Small intestine (tissue), 7 donors: ENCODE results near the gene PIK3AP1. TPM values are rescaled to one million over a fixed set of nuclear protein-coding genes. Genes with fewer than 3 reads are reported as not detected.

Experiments
- DNase-seq, 2 donors: peaks; one replicate each; pipeline versions ENCODE4 v3.0.0 to v3.0.0-alpha.2; 2013
- FAIRE-seq: peaks from 2 replicates; lab custom pipeline; 2012; peaks lifted over from hg19 to GRCh38; lab: Jason Lieb, UNC
- H3K27ac ChIP-seq, 3 donors: one replicate each; pipeline ENCODE4 v1.5.1; 2013; ENCODE audit warnings: low read length in 2 of 3, mild to moderate bottlenecking in 2 of 3, control low read depth in 1 of 3, inconsistent platforms in 1 of 3, low read depth in 1 of 3, moderate library complexity in 1 of 3
- H3K27me3 ChIP-seq, 3 donors: one replicate each; pipeline ENCODE4 v1.6.1; 2013; ENCODE audit warnings: low read length in 3 of 3, inconsistent platforms in 1 of 3; ENCODE audit not compliant: control insufficient read depth in 3 of 3, insufficient read depth in 3 of 3
- H3K36me3 ChIP-seq, 3 donors: one replicate each; pipeline ENCODE4 v1.6.1; 2013; ENCODE audit warnings: low read length in 3 of 3, inconsistent platforms in 1 of 3, low read depth in 1 of 3, mild to moderate bottlenecking in 1 of 3, moderate library complexity in 1 of 3; ENCODE audit not compliant: control insufficient read depth in 3 of 3, insufficient read depth in 2 of 3
- H3K4me1 ChIP-seq, 3 donors: one replicate each; pipeline ENCODE4 v1.6.1; 2013; ENCODE audit warnings: low read length in 2 of 3, inconsistent platforms in 1 of 3, low read depth in 1 of 3, mild to moderate bottlenecking in 1 of 3, moderate library complexity in 1 of 3; ENCODE audit not compliant: control insufficient read depth in 3 of 3, insufficient read depth in 2 of 3
- H3K4me3 ChIP-seq, 3 donors: one replicate each; pipeline ENCODE4 v1.5.1; 2013; ENCODE audit warnings: low read length in 3 of 3, control low read depth in 1 of 3, inconsistent platforms in 1 of 3, low read depth in 1 of 3, mild to moderate bottlenecking in 1 of 3, moderate library complexity in 1 of 3
- H3K9me3 ChIP-seq, 2 donors: one replicate each; pipeline ENCODE4 v1.6.1; 2013; ENCODE audit warnings: low read depth in 1 of 2, low read length in 1 of 2; ENCODE audit not compliant: control insufficient read depth in 2 of 2, insufficient read depth in 1 of 2
- WGBS, 3 donors: extraction: QIAGEN DNeasy Blood & Tissue Kit; methylation state at CpG; one replicate each; pipeline ENCODE4 v1.1.7; 2013; 5-methylcytosine and 5-hydroxymethylcytosine counted together
- polyA plus RNA-seq, 4 donors: library from polyadenylated mRNA; stranded (reverse) in 3 of 4; unstranded in 1 of 4; fragments of 200-250 nt in 3 of 4; fragments of 120-200 nt in 1 of 4; gene quantifications; one replicate each; pipeline versions ENCODE4 v1.2.1 to v1.2.3, GENCODE V29; 2013
- donor health status: healthy with polysubstance abuse.
- donor health status: control.
- donor health status: control.
- donor health status: Bipolar disorder and iron deficiency.
- donor health status: healthy.

The PIK3AP1 gene
- polyA plus RNA-seq, 4 donors, result 5.6 to 9.2 (median 6.6) TPM

- Histone ChIP-seq H3K27ac (no peak overlapping the region), H3K36me3 (peaks cover 0 to 2% (median 0%) of the 10 kb centered on the region in 3 donors), H3K4me1 (peaks cover 0 to 40% (median 6%) of the 10 kb centered on the region in 3 donors), H3K4me3 (no peak overlapping the region), H3K27me3 (no peaks in the 10 kb centered on the region), H3K9me3 (no peaks in the 10 kb centered on the region)
- DNase-seq (peak in 1 of 2 donors; percentile 67), FAIRE-seq (no peak)
- WGBS, 3 donors, result 20 to 61% (median 33%) methylated on average over 4 of the region's 4 CpGs
These were observed 120.0 kb downstream of the PIK3AP1 start for GRCh38 chr10:96600337-96600736.

- Histone ChIP-seq H3K4me1 (peaks cover 0 to 44% (median 6%) of the 10 kb centered on the region in 3 donors), H3K27me3 (no peaks in the 10 kb centered on the region), H3K9me3 (no peaks in the 10 kb centered on the region), H3K36me3 (peaks cover 0 to 2% (median 2%) of the 10 kb centered on the region in 3 donors), H3K4me3 (no peak overlapping the region), H3K27ac (peak overlapping the region in 1 of 3 donors; percentile 17)
- DNase-seq (peak; percentile 58 to 60), FAIRE-seq (no peak)
- 36 to 65% (median 50%) methylated on average over 4 of the region's 4 CpGs for WGBS, 3 donors
These were observed 121.5 kb downstream of the PIK3AP1 start for GRCh38 chr10:96598846-96599245.

GRCh38 chr10:96596422-96597407, 123.6 kb downstream of the PIK3AP1 start:
- DNase-seq (no peak), FAIRE-seq (no peak)
- H3K4me3 ChIP-seq, result no peak overlapping the region
- no peak overlapping the region for H3K27ac ChIP-seq
- H3K36me3 ChIP-seq, result peaks cover 0 to 2% (median 0%) of the 10 kb centered on the region in 3 donors
- H3K4me1 ChIP-seq, result peaks cover 0 to 44% (median 6%) of the 10 kb centered on the region in 3 donors
- H3K9me3 ChIP-seq, result no peaks in the 10 kb centered on the region
- H3K27me3 ChIP-seq, result no peaks in the 10 kb centered on the region
- 8 to 66% (median 27%) methylated on average over 1 of the region's 1 CpG for WGBS, 3 donors

- Histone ChIP-seq H3K27me3 (no peaks in the 10 kb centered on the region), H3K27ac (no peak overlapping the region), H3K36me3 (peaks cover 0 to 2% (median 0%) of the 10 kb centered on the region in 3 donors), H3K4me1 (peaks cover 0 to 44% (median 6%) of the 10 kb centered on the region in 3 donors), H3K4me3 (no peak overlapping the region), H3K9me3 (no peaks in the 10 kb centered on the region)
- FAIRE-seq (no peak), DNase-seq (no peak)
- WGBS, 3 donors, result 95 to 99% (median 96%) methylated on average over 4 of the region's 4 CpGs
These were observed 124.6 kb downstream of the PIK3AP1 start for GRCh38 chr10:96595741-96596140.

- 67 to 85% (median 76%) methylated on average over 1 of the region's 1 CpG for WGBS, 3 donors
- peaks cover 6 to 41% (median 9%) of the 10 kb centered on the region in 3 donors for H3K4me1 ChIP-seq
- H3K4me3 ChIP-seq, result no peak overlapping the region
- DNase-seq (no peak), FAIRE-seq (no peak)
- H3K9me3 ChIP-seq, result no peaks in the 10 kb centered on the region
- H3K36me3 ChIP-seq, result peaks cover 0 to 2% (median 0%) of the 10 kb centered on the region in 3 donors
- H3K27me3 ChIP-seq, result no peaks in the 10 kb centered on the region
- H3K27ac ChIP-seq, result no peak overlapping the region
These were observed 128.4 kb downstream of the PIK3AP1 start for GRCh38 chr10:96591946-96592345.

- WGBS, 3 donors, result 11 to 48% (median 24%) methylated on average over 5 of the region's 5 CpGs
- peak overlapping the region in 1 of 3 donors; percentile 89 for H3K27ac ChIP-seq
- peak; percentile 52 to 65 for DNase-seq
These were observed 131.5 kb downstream of the PIK3AP1 start for GRCh38 chr10:96588616-96589419.

GRCh38 chr10:96588060-96588554, 132.2 kb downstream of the PIK3AP1 start:
- FAIRE-seq (no peak), DNase-seq (peak; percentile 39 to 69)
- Histone ChIP-seq H3K4me3 (peak overlapping the region in 2 of 3 donors; percentile 54 to 74), H3K27ac (peak overlapping the region; percentile 65 to 100 (median 89)), H3K36me3 (peaks cover 0 to 8% (median 0%) of the 10 kb centered on the region in 3 donors), H3K27me3 (no peaks in the 10 kb centered on the region), H3K4me1 (peaks cover 4 to 25% (median 10%) of the 10 kb centered on the region in 3 donors), H3K9me3 (no peaks in the 10 kb centered on the region)
- WGBS, 3 donors, result 5 to 10% (median 8%) methylated on average over 4 of the region's 4 CpGs

More at GRCh38 chr10:96588616-96589419, 131.5 kb downstream of the PIK3AP1 start:
- no peak for FAIRE-seq
- Histone ChIP-seq H3K4me3 (no peak overlapping the region), H3K4me1 (peaks cover 3 to 25% (median 6%) of the 10 kb centered on the region in 3 donors), H3K9me3 (no peaks in the 10 kb centered on the region), H3K36me3 (peaks cover 0 to 4% (median 0%) of the 10 kb centered on the region in 3 donors), H3K27me3 (no peaks in the 10 kb centered on the region)
